HepG2 (cell line): ENCODE results near the gene PRKACA. TPM values are rescaled to one million over a fixed set of nuclear protein-coding genes. Genes with fewer than 3 reads are reported as not detected.

Experiments
- ATAC-seq: fragments of 200-7000 bp; cut with Tn5 transposase; 3 replicates; pipeline ENCODE4 v1.9.1; 2020; ENCODE audit warnings: mild to moderate bottlenecking, moderate library complexity
- BruUV-seq: library from RNA; stranded (reverse); fragments of 400-500 nt; replicated peaks from 2 replicates; lab custom pipeline; 2021; lab: Mats Ljungman, UMichigan
- CTCF ChIA-PET: fragments of 300-600 bp; formaldehyde crosslinking; extraction: SDS; loops from one replicate; lab custom pipeline; 2021; ENCODE audit warnings: low total read pairs, inconsistent platforms, low intra/inter-chr PET ratio; lab: Yijun Ruan, JAX
- POLR2A ChIA-PET: fragments of 350-600 bp; sonication (Branson Sonifier 250); formaldehyde crosslinking; loops from one replicate; lab custom pipeline; 2020; ENCODE audit warnings: antibody characterized with exemption, inconsistent platforms; lab: Yijun Ruan, JAX
- DNase-seq: peaks from one replicate; pipeline ENCODE4 v3.0.0-alpha.2; 2015; ENCODE audit warnings: low spot score
- FAIRE-seq: peaks from 3 replicates; lab custom pipeline; 2011; peaks lifted over from hg19 to GRCh38; lab: Jason Lieb, UNC
- H2AFZ ChIP-seq: one replicate; pipeline ENCODE4 v1.6.1; 2011; ENCODE audit warnings: low read length, inconsistent platforms
- H3K27ac ChIP-seq: fragments of 300-600 bp; 3 replicates; pipeline ENCODE4 v1.8.0; 2011; ENCODE audit warnings: mixed run types, mild to moderate bottlenecking, mixed read lengths, low read length, inconsistent platforms; ENCODE audit not compliant: insufficient read depth; ENCODE audit errors: extremely low read length
- H3K27me3 ChIP-seq, 2 experiments: fragments of 200-600 bp in 1 of 2; 2 replicates in 1 of 2; 3 replicates in 1 of 2; pipeline versions ENCODE4 v1.6.0 to v1.8.0; 2011; ENCODE audit warnings: low read length in 2 of 2, mild to moderate bottlenecking in 2 of 2, moderate library complexity in 2 of 2, inconsistent platforms in 1 of 2; ENCODE audit not compliant: insufficient read depth in 2 of 2, control insufficient read depth in 1 of 2
- H3K36me3 ChIP-seq, 2 experiments: fragments of 200-600 bp in 1 of 2; replicated peaks in 1 of 2; 2 replicates in 1 of 2; 3 replicates in 1 of 2; pipeline versions ENCODE4 v1.5.1 to v1.8.0; 2011; ENCODE audit warnings: low read length in 2 of 2, inconsistent platforms in 1 of 2; ENCODE audit not compliant: insufficient read depth in 2 of 2, control insufficient read depth in 1 of 2
- H3K4me1 ChIP-seq: 2 replicates; pipeline ENCODE4 v1.5.1; 2012; ENCODE audit warnings: low read length, inconsistent platforms; ENCODE audit not compliant: insufficient read depth
- H3K4me2 ChIP-seq: 2 replicates; pipeline ENCODE4 v1.6.0; 2011; ENCODE audit warnings: low read depth, low read length, inconsistent platforms
- H3K4me3 ChIP-seq, 3 experiments: fragments of 200-600 bp in 1 of 3; sonication (generic), shearing (Covaris generic) in 1 of 3; replicated peaks in 1 of 3; 2 replicates each; pipeline ENCODE4 v1.5.1; 2011 to 2016; ENCODE audit warnings: low read length in 3 of 3, inconsistent platforms in 2 of 3, low read depth in 2 of 3, mild to moderate bottlenecking in 2 of 3, control low read depth in 1 of 3, mixed read lengths in 1 of 3; ENCODE audit not compliant: insufficient read depth in 1 of 3
- H3K79me2 ChIP-seq: one replicate; pipeline ENCODE4 v1.6.1; 2011; ENCODE audit warnings: low read length, inconsistent platforms; ENCODE audit not compliant: insufficient read depth
- H3K9ac ChIP-seq: 2 replicates; pipeline ENCODE4 v1.6.0; 2011; ENCODE audit warnings: mild to moderate bottlenecking, low read depth, low read length, inconsistent platforms; ENCODE audit not compliant: insufficient read depth
- H3K9me3 ChIP-seq: 2 replicates; pipeline ENCODE4 v1.5.1; 2012; ENCODE audit warnings: mild to moderate bottlenecking, low read length
- H4K20me1 ChIP-seq: 2 replicates; pipeline ENCODE4 v1.6.0; 2011; ENCODE audit warnings: inconsistent platforms, mild to moderate bottlenecking, low read length, moderate library complexity; ENCODE audit not compliant: insufficient read depth
- ELF1 ChIP-seq: sonication (generic); formaldehyde crosslinking; IDR thresholded peaks from 2 replicates; pipeline ENCODE4 v1.4.0; 2020; ENCODE audit warnings: missing genetic modification reagents
- EP300 ChIP-seq, 3 experiments: sonication (generic) in 1 of 3; formaldehyde crosslinking in 1 of 3; IDR thresholded peaks; 2 replicates each; pipeline versions ENCODE4 v1.5.1 to v1.6.1; 2011 to 2020; ENCODE audit warnings: low read depth in 2 of 3, low read length in 2 of 3, borderline replicate concordance in 1 of 3, improper control_type of control experiment in 1 of 3, mild to moderate bottlenecking in 1 of 3, missing genetic modification reagents in 1 of 3, moderate library complexity in 1 of 3
- GLMP ChIP-seq: sonication (generic); formaldehyde crosslinking; IDR thresholded peaks from 2 replicates; pipeline ENCODE4 v1.9.0; 2021; ENCODE audit warnings: missing genetic modification reagents, mild to moderate bottlenecking, borderline replicate concordance
- HDAC2 ChIP-seq: sonication (generic); formaldehyde crosslinking; IDR thresholded peaks from 2 replicates; pipeline ENCODE4 v1.4.0; 2020; ENCODE audit warnings: missing genetic modification reagents
- HMG20A ChIP-seq: IDR thresholded peaks from 2 replicates; pipeline ENCODE4 v1.6.1; 2016; ENCODE audit warnings: borderline replicate concordance
- MATR3 ChIP-seq: sonication (generic); formaldehyde crosslinking; IDR thresholded peaks from 2 replicates; pipeline ENCODE4 v1.4.0; 2020; ENCODE audit warnings: missing genetic modification reagents
- MYPOP ChIP-seq: sonication (generic); formaldehyde crosslinking; IDR thresholded peaks from 2 replicates; pipeline ENCODE4 v1.8.1; 2023; ENCODE audit warnings: mild to moderate bottlenecking, moderate library complexity, missing genetic modification reagents
- NFE2L1 ChIP-seq: sonication (generic); formaldehyde crosslinking; IDR thresholded peaks from 2 replicates; pipeline ENCODE4 v1.4.0; 2020; ENCODE audit warnings: missing genetic modification reagents, mild to moderate bottlenecking, borderline replicate concordance
- NR3C1 ChIP-seq: sonication (generic); formaldehyde crosslinking; IDR thresholded peaks from 2 replicates; pipeline ENCODE4 v1.4.0; 2020; ENCODE audit warnings: missing genetic modification reagents
- RFXAP ChIP-seq: sonication (generic); formaldehyde crosslinking; IDR thresholded peaks from 2 replicates; pipeline ENCODE4 v1.4.0; 2020; ENCODE audit warnings: missing genetic modification reagents, borderline replicate concordance
- SIX4 ChIP-seq: sonication (generic); formaldehyde crosslinking; IDR thresholded peaks from 2 replicates; pipeline ENCODE4 v1.4.0; 2020; ENCODE audit warnings: missing genetic modification reagents
- SMC3 ChIP-seq: IDR thresholded peaks from 2 replicates; pipeline ENCODE4 v1.6.1; 2011; ENCODE audit warnings: low read length, improper control_type of control experiment
- ZFYVE20 ChIP-seq: sonication (generic); formaldehyde crosslinking; IDR thresholded peaks from 2 replicates; pipeline ENCODE4 v1.8.0; 2023; ENCODE audit warnings: low read depth, mild to moderate bottlenecking, moderate library complexity, missing genetic modification reagents, borderline replicate concordance
- ZNF160 ChIP-seq: sonication (generic); formaldehyde crosslinking; IDR thresholded peaks from 2 replicates; pipeline ENCODE4 v1.8.0; 2022; ENCODE audit warnings: mild to moderate bottlenecking, inconsistent platforms, missing genetic modification reagents
- ZNF329 ChIP-seq: sonication (generic); formaldehyde crosslinking; IDR thresholded peaks from 2 replicates; pipeline ENCODE4 v1.9.0; 2021; ENCODE audit warnings: low read depth, mild to moderate bottlenecking, missing genetic modification reagents
- ZNF512B ChIP-seq: sonication (generic); formaldehyde crosslinking; IDR thresholded peaks from 2 replicates; pipeline ENCODE4 v1.5.1; 2020; ENCODE audit warnings: missing genetic modification reagents, mild to moderate bottlenecking, borderline replicate concordance
- ZNF691 ChIP-seq: sonication (generic); formaldehyde crosslinking; IDR thresholded peaks from 2 replicates; pipeline ENCODE4 v1.4.0; 2020; ENCODE audit warnings: missing genetic modification reagents, low read depth, mild to moderate bottlenecking, borderline replicate concordance
- ZNF780A ChIP-seq: sonication (generic); formaldehyde crosslinking; IDR thresholded peaks from 2 replicates; pipeline ENCODE4 v1.8.0; 2022; ENCODE audit warnings: mild to moderate bottlenecking, missing genetic modification reagents, moderate library complexity
- ZNF788 ChIP-seq: sonication (generic); formaldehyde crosslinking; IDR thresholded peaks from 2 replicates; pipeline ENCODE4 v1.5.0; 2020; ENCODE audit warnings: mild to moderate bottlenecking, missing genetic modification reagents, borderline replicate concordance
- WGBS: methylation state at CpG from one replicate; pipeline ENCODE4 v1.1.6; 2017; ENCODE audit warnings: low lambda C conversion rate; 5-methylcytosine and 5-hydroxymethylcytosine counted together
- in situ Hi-C: cut with HindIII; loops from 2 replicates; pipeline ENCODE4 v1.10.0; 2017; ENCODE audit warnings: low pct_unique_long_range_greater_than_20kb; ENCODE audit not compliant: extremely low pct_ligation_motif_present
- intact Hi-C: fragments of 100-400 bp; cut with micrococcal nuclease; formaldehyde crosslinking; loops from one replicate; pipeline ENCODE4 v1.10.0; 2022; ENCODE audit not compliant: unreplicated experiment
- polyA plus RNA-seq, 8 experiments: library from polyadenylated mRNA; depleted of rRNA in 3 of 8; stranded (reverse) in 7 of 8; unstranded in 1 of 8; fragments of >200 nt; fragmentation: Illumina TruSeq in 4 of 8; extraction: Trizol in 4 of 8; gene quantifications; 2 replicates each; pipeline versions ENCODE4 v1.2.1 to v1.2.3, GENCODE V29; 2011 to 2016; ENCODE audit warnings: low read depth in 4 of 8, missing spikeins in 1 of 8, mixed read lengths in 1 of 8; ENCODE audit not compliant: insufficient read depth in 1 of 8
- total RNA-seq, 5 experiments: library from RNA; depleted of rRNA; stranded (reverse); fragments of >200 nt; fragmentation: Illumina TruSeq; extraction: Trizol; gene quantifications; 2 replicates each; pipeline ENCODE4 v1.2.3, GENCODE V29; 2016; ENCODE audit warnings: low read depth in 1 of 5

The PRKACA gene
- total and polyA plus RNA-seq, 2 of the 13 experiments (the other 11 are each of a cell fraction or from before 2014, with no cell fraction given): 11.0 to 18.2 TPM

- ChIA-PET CTCF (no interaction called here), POLR2A (interaction anchor here (1.2 kb wide), 1 partner anchor 14 kb away, joined by 4 read pairs; the partner anchor contains the start of gene ASF1B)
- Histone ChIP-seq H3K4me1 (peaks cover 29% of the 10 kb centered on the region), H3K4me3 (no peak overlapping the region), H2AFZ (no peak overlapping the region), H4K20me1 (no peaks in the 10 kb centered on the region), H3K9me3 (no peaks in the 10 kb centered on the region), H3K4me2 (no peak overlapping the region), H3K79me2 (no peaks in the 10 kb centered on the region), H3K27me3 (no peaks in the 10 kb centered on the region; a peak in 1 of 5 replicates), H3K27ac (no peak overlapping the region), H3K9ac (no peak overlapping the region), H3K36me3 (peaks cover 0 to 4% of the 10 kb centered on the region in 2 experiments; a peak in 2 of 5 replicates)
- intact Hi-C loops: no loop called here
- in situ Hi-C loops: no loop called here
- 96% methylated on average over 6 of the region's 6 CpGs for WGBS
- FAIRE-seq (no peak), ATAC-seq (no peak), DNase-seq (no peak)
- BruUV-seq: no TSS peak
- TF ChIP-seq EP300 (IDR thresholded peaks at IDR 0.05; ENCODE audit: low read depth in 2 of 2, low read length in 2 of 2) (no peak), EP300 (CRISPR knock-in tag; IDR thresholded peaks at IDR 0.05; ENCODE audit: borderline replicate concordance) (no peak), ZNF160 (CRISPR knock-in tag) (no peak), NR3C1 (no peak), HMG20A (CRISPR knock-in tag) (no peak), ZNF691 (CRISPR knock-in tag) (no peak), SMC3 (no peak), ELF1 (no peak), NFE2L1 (CRISPR knock-in tag) (no peak), ZNF780A (CRISPR knock-in tag) (no peak), ZNF788 (CRISPR knock-in tag) (no peak), SIX4 (CRISPR knock-in tag) (no peak), ZFYVE20 (CRISPR knock-in tag) (no peak), ZNF329 (CRISPR knock-in tag) (no peak), GLMP (no peak), RFXAP (CRISPR knock-in tag) (no peak), MATR3 (CRISPR knock-in tag) (no peak), ZNF512B (no peak), MYPOP (CRISPR knock-in tag) (no peak), HDAC2 (CRISPR knock-in tag) (no peak)
Observed at GRCh38 chr19:14122924-14123323, 5.4 kb upstream of the PRKACA start.
